Hepatocyte (in vitro differentiated cells): ENCODE measurements around the gene FIGNL2. TPM values are rescaled to one million over a fixed set of nuclear protein-coding genes. Genes with fewer than 3 reads are reported as not detected.
A peak's percentile ranks its signal among the peaks of the same experiment; 100 is the strongest.
"Not testable (repeated sequence)": the region's sequence is repeated elsewhere in the genome, so short reads cannot be mapped to it uniquely, and the experiment has no call there.

Source experiments
- DNase-seq: peaks from one replicate; pipeline ENCODE4 v3.0.0-alpha.2; 2016; ENCODE audit warnings: low spot score
- H2AFZ ChIP-seq: fragments of 200-600 bp; sonication (generic); 2 replicates; pipeline ENCODE4 v1.6.0; 2016; ENCODE audit warnings: antibody characterized with exemption, mild to moderate bottlenecking
- H3K27ac ChIP-seq: fragments of 200-600 bp; sonication (generic); 2 replicates; pipeline ENCODE4 v1.5.1; 2016; ENCODE audit warnings: mild to moderate bottlenecking
- H3K27me3 ChIP-seq: fragments of 200-600 bp; sonication (generic); 2 replicates; pipeline ENCODE4 v1.6.1; 2016
- H3K36me3 ChIP-seq: fragments of 200-600 bp; sonication (generic); replicated peaks from 2 replicates; pipeline ENCODE4 v1.5.1; 2016; ENCODE audit warnings: low read depth; ENCODE audit not compliant: insufficient read depth
- H3K4me1 ChIP-seq: fragments of 200-600 bp; sonication (generic); 2 replicates; pipeline ENCODE4 v1.5.1; 2016; ENCODE audit warnings: mild to moderate bottlenecking, moderate library complexity; ENCODE audit not compliant: insufficient read depth
- H3K4me2 ChIP-seq: fragments of 200-600 bp; sonication (generic); 2 replicates; pipeline ENCODE4 v1.6.0; 2016
- H3K4me3 ChIP-seq: fragments of 200-600 bp; sonication (generic); 2 replicates; pipeline ENCODE4 v1.5.1; 2016; ENCODE audit warnings: mild to moderate bottlenecking
- H3K79me2 ChIP-seq: fragments of 200-600 bp; sonication (generic); 2 replicates; pipeline ENCODE4 v1.6.0; 2017; ENCODE audit warnings: mild to moderate bottlenecking
- H3K9me2 ChIP-seq: fragments of 200-600 bp; sonication (generic); replicated peaks from 2 replicates; pipeline ENCODE4 v1.6.0; 2017; ENCODE audit warnings: mild to moderate bottlenecking; ENCODE audit not compliant: insufficient read depth
- H3K9me3 ChIP-seq: fragments of 200-600 bp; sonication (generic); 2 replicates; pipeline ENCODE4 v1.5.1; 2016; ENCODE audit warnings: low read depth, mild to moderate bottlenecking
- H4K20me1 ChIP-seq: fragments of 200-600 bp; sonication (generic); 2 replicates; pipeline ENCODE4 v1.6.0; 2016; ENCODE audit warnings: mild to moderate bottlenecking; ENCODE audit not compliant: insufficient read depth, poor library complexity, severe bottlenecking
- CTCF ChIP-seq: fragments of 200-600 bp; sonication (generic); IDR thresholded peaks from 2 replicates; pipeline ENCODE4 v1.5.1; 2016; ENCODE audit warnings: antibody characterized with exemption, mild to moderate bottlenecking; ENCODE audit not compliant: poor library complexity
- EZH2 ChIP-seq: fragments of 200-600 bp; sonication (generic); IDR thresholded peaks from 2 replicates; pipeline ENCODE4 v1.6.1; 2016; ENCODE audit warnings: antibody characterized with exemption, mild to moderate bottlenecking, borderline replicate concordance
- EZH2phosphoT487 ChIP-seq: fragments of 200-600 bp; sonication (generic); IDR thresholded peaks from one replicate; pipeline ENCODE4 v1.6.1; 2018; ENCODE audit warnings: antibody characterized with exemption, mild to moderate bottlenecking, low read depth, moderate library complexity; ENCODE audit not compliant: unreplicated experiment, severe bottlenecking
- WGBS: methylation state at CpG from one replicate; pipeline ENCODE4 v1.1.6; 2016; ENCODE audit warnings: low lambda C conversion rate; ENCODE audit errors: missing lambda C conversion rate; 5-methylcytosine and 5-hydroxymethylcytosine counted together
- polyA plus RNA-seq: library from polyadenylated mRNA; unstranded; fragments of >200 nt; fragmentation: Nextera tagmentation; extraction: Ambion mirVana; gene quantifications from 2 replicates; pipeline ENCODE4 v1.2.1, GENCODE V29; 2016
- total RNA-seq: library from RNA; depleted of rRNA; stranded (reverse); fragments of >200 nt; gene quantifications from 2 replicates; pipeline ENCODE4 v1.2.3, GENCODE V29; 2014

The FIGNL2 gene
- total and polyA plus RNA-seq, 2 experiments from 2014 or later = 1.1 to 3.2 TPM

GRCh38 chr12:51888316-51889215 is 40.0 kb upstream of the FIGNL2 start:
- DNase-seq = no peak
- Histone ChIP-seq H4K20me1 (no peaks in the 10 kb centered on the region), H2AFZ (no peak overlapping the region), H3K79me2 (no peaks in the 10 kb centered on the region), H3K36me3 (no peaks in the 10 kb centered on the region), H3K4me2 (peak overlapping the region; percentile 68), H3K4me1 (no peaks in the 10 kb centered on the region), H3K4me3 (no peak overlapping the region), H3K27ac (no peak overlapping the region), H3K9me3 (no peaks in the 10 kb centered on the region), H3K9me2 (no peaks in the 10 kb centered on the region), H3K27me3 (no peaks in the 10 kb centered on the region)
- 66% methylated on average over 15 of the region's 15 CpGs for WGBS
- TF ChIP-seq CTCF = no peak
- TF ChIP-seq EZH2phosphoT487 = no peak
- no peak for TF ChIP-seq EZH2

- Histone ChIP-seq H3K36me3 (no peaks in the 10 kb centered on the region), H3K4me3 (no peak within 1 kb of the TSS), H3K79me2 (no peaks in the 10 kb centered on the region), H3K27ac (no peak within 1 kb of the TSS), H3K27me3 (no peaks in the 10 kb centered on the region), H3K4me2 (peak within 1 kb of the TSS; percentile 68), H3K9me3 (no peaks in the 10 kb centered on the region), H4K20me1 (no peaks in the 10 kb centered on the region), H3K9me2 (no peaks in the 10 kb centered on the region), H2AFZ (peak within 1 kb of the TSS; percentile 30), H3K4me1 (no peaks in the 10 kb centered on the region)
- 48% methylated on average over 31 of the region's 41 CpGs for WGBS
- DNase-seq = peak; percentile 86
- no peak for TF ChIP-seq CTCF
- no peak for TF ChIP-seq EZH2phosphoT487
- TF ChIP-seq EZH2 = no peak
Observed at GRCh38 chr12:51887476-51888315, 39.2 kb upstream of the FIGNL2 start, which contains the start of gene ANKRD33. ANKRD33 (plus strand) TSS chr12:51888103; CDS start chr12:51888187, 84 bp downstream.

GRCh38 chr12:51886021-51886710 is 37.6 kb upstream of the FIGNL2 start:
- no peaks in the 10 kb centered on the region for H3K9me2 ChIP-seq
- peak overlapping the region; percentile 9 for H3K4me2 ChIP-seq
- no peaks in the 10 kb centered on the region for H3K27me3 ChIP-seq
- H3K79me2 ChIP-seq = no peaks in the 10 kb centered on the region
- peak overlapping the region; percentile 9 for H2AFZ ChIP-seq
- H3K27ac ChIP-seq = no peak overlapping the region
- no peaks in the 10 kb centered on the region for H4K20me1 ChIP-seq
- no peaks in the 10 kb centered on the region for H3K4me1 ChIP-seq
- 78% methylated on average over 10 of the region's 10 CpGs for WGBS
- no peak for TF ChIP-seq EZH2phosphoT487
- no peak for TF ChIP-seq CTCF
- TF ChIP-seq EZH2 = no peak
- peak; percentile 72 for DNase-seq
- H3K9me3 ChIP-seq = no peaks in the 10 kb centered on the region
- no peaks in the 10 kb centered on the region for H3K36me3 ChIP-seq
- no peak overlapping the region for H3K4me3 ChIP-seq

- H3K36me3 ChIP-seq, H3K9me3 ChIP-seq, H3K79me2 ChIP-seq, H4K20me1 ChIP-seq, H3K4me2 ChIP-seq, DNase-seq, H3K4me3 ChIP-seq, H3K9me2 ChIP-seq, H3K4me1 ChIP-seq, H2AFZ ChIP-seq, H3K27me3 ChIP-seq: not testable (repeated sequence)
- 93% methylated on average over 10 of the region's 10 CpGs for WGBS
- peak overlapping the region; percentile 2 for H3K27ac ChIP-seq
Observed at GRCh38 chr12:51885294-51886020, 36.9 kb upstream of the FIGNL2 start.
